WERI-Rb-1 (cell line): ENCODE results near the gene ZBTB47.

Experiments
- DNase-seq: peaks from one replicate; pipeline ENCODE4 v3.0.0-alpha.2; 2020
- H3K27ac ChIP-seq: fragments of 250-450 bp; sonication (Bioruptor Pico); 2 replicates; pipeline ENCODE4 v1.5.1; 2020; ENCODE audit warnings: mild to moderate bottlenecking, moderate library complexity
- H3K27me3 ChIP-seq: fragments of 250-450 bp; sonication (Bioruptor Pico); 2 replicates; pipeline ENCODE4 v1.5.1; 2021; ENCODE audit warnings: mild to moderate bottlenecking, low read depth, moderate library complexity; ENCODE audit not compliant: insufficient read depth, severe bottlenecking
- H3K36me3 ChIP-seq: fragments of 250-450 bp; sonication (Bioruptor Pico); 2 replicates; pipeline ENCODE4 v1.5.1; 2020; ENCODE audit warnings: mild to moderate bottlenecking, moderate library complexity
- H3K4me3 ChIP-seq: 2 replicates; pipeline ENCODE4 v1.5.1; 2011; ENCODE audit warnings: low read depth, mild to moderate bottlenecking, control low read depth, low read length
- H3K9me3 ChIP-seq: fragments of 250-450 bp; sonication (Bioruptor Pico); 2 replicates; pipeline ENCODE4 v1.5.1; 2021; ENCODE audit warnings: mild to moderate bottlenecking, moderate library complexity; ENCODE audit not compliant: severe bottlenecking
- TF ChIP-seq, protein P1 (sequence below): IDR thresholded peaks from 2 replicates; pipeline ENCODE4 v1.5.1; 2011; ENCODE audit warnings: low read depth, mild to moderate bottlenecking, control low read depth, inconsistent platforms, low read length

Gene ZBTB47

DNA sequence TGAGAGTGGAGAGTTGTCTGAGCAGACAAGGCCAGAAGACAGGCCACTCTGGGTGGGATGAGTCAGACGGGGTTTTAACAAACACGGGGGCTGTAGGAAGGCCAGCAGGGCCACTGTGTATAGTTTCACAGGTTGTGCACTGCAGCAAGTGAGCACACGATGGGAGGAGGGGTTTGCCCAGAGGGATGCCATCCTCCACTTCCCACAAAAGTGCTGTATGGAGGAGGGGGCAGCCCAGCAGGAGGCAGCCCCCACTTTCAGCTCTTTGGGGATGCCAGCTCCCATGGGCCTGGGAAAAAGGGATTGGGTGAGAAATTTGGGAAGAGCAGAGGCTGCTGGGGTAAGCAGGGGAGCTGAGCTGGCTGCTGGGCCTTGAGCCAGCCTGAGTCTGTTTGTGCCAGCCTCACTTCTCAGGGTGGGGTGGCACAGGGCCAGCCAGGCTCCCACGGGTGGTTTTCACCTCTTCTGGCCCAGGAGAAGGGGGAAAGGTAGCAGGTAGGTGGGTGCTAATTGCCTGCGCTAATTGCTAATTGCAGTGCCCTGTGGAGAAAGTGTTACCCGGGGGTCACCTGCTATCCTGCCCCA is 6.7 kb downstream of the ZBTB47 start:
- DNase-seq = no peak
- H3K27me3 ChIP-seq = no peaks in the 10 kb centered on the region
- TF ChIP-seq, protein P1, sequence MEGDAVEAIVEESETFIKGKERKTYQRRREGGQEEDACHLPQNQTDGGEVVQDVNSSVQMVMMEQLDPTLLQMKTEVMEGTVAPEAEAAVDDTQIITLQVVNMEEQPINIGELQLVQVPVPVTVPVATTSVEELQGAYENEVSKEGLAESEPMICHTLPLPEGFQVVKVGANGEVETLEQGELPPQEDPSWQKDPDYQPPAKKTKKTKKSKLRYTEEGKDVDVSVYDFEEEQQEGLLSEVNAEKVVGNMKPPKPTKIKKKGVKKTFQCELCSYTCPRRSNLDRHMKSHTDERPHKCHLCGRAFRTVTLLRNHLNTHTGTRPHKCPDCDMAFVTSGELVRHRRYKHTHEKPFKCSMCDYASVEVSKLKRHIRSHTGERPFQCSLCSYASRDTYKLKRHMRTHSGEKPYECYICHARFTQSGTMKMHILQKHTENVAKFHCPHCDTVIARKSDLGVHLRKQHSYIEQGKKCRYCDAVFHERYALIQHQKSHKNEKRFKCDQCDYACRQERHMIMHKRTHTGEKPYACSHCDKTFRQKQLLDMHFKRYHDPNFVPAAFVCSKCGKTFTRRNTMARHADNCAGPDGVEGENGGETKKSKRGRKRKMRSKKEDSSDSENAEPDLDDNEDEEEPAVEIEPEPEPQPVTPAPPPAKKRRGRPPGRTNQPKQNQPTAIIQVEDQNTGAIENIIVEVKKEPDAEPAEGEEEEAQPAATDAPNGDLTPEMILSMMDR = no peak
- H3K36me3 ChIP-seq = no peaks in the 10 kb centered on the region
- no peaks in the 10 kb centered on the region for H3K9me3 ChIP-seq
- H3K4me3 ChIP-seq = no peak overlapping the region
- no peak overlapping the region for H3K27ac ChIP-seq

DNA sequence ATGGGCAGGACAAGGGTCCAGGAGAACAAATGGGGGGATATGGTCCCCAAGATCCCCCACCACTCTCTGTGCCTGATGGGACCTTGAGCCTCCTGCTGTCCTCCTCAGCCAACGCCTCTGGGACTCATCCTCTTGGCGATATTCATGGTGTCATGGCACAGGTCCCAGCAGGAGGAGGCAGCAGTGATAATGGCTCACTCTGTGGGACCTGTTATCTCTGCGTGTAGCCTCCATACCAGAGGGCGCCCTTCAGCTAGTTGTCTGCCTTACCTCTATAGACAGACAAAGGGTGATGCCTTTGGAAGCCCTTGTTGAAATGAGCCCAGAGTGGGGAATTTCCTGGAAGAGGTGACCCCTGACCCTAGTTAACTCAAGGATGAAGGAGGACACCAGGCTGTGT is 7.4 kb downstream of the ZBTB47 start:
- H3K36me3 ChIP-seq = no peaks in the 10 kb centered on the region
- peak; percentile 72 for DNase-seq
- TF ChIP-seq, protein P1 = peak; percentile 73
- no peaks in the 10 kb centered on the region for H3K27me3 ChIP-seq
- no peak overlapping the region for H3K4me3 ChIP-seq
- no peak overlapping the region for H3K27ac ChIP-seq
- H3K9me3 ChIP-seq = no peaks in the 10 kb centered on the region

DNA sequence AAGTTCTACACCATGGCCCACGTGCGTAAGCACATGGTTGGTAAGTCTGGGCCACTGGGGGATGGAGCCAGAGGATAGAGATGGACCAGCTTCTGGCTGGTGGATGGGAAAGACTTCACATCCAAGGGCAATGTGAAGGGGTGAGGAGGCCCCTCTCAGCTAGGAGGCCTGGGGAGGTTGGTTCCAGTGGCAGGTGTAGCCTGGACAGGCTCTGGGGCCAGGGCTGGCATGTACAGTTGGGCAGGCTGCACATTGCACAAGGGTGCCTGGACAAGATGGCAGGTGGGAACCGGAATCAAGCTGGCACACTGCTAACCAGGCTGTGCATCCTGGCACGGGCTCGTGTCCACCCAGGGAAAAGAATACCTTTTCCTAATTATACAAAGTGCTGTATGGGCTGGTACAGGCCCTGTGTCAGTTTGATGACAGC is 8.1 kb downstream of the ZBTB47 start:
- TF ChIP-seq, protein P1 = no peak
- Histone ChIP-seq H3K9me3 (no peaks in the 10 kb centered on the region), H3K27ac (no peak overlapping the region), H3K4me3 (no peak overlapping the region), H3K27me3 (no peaks in the 10 kb centered on the region), H3K36me3 (no peaks in the 10 kb centered on the region)
- no peak for DNase-seq

DNA sequence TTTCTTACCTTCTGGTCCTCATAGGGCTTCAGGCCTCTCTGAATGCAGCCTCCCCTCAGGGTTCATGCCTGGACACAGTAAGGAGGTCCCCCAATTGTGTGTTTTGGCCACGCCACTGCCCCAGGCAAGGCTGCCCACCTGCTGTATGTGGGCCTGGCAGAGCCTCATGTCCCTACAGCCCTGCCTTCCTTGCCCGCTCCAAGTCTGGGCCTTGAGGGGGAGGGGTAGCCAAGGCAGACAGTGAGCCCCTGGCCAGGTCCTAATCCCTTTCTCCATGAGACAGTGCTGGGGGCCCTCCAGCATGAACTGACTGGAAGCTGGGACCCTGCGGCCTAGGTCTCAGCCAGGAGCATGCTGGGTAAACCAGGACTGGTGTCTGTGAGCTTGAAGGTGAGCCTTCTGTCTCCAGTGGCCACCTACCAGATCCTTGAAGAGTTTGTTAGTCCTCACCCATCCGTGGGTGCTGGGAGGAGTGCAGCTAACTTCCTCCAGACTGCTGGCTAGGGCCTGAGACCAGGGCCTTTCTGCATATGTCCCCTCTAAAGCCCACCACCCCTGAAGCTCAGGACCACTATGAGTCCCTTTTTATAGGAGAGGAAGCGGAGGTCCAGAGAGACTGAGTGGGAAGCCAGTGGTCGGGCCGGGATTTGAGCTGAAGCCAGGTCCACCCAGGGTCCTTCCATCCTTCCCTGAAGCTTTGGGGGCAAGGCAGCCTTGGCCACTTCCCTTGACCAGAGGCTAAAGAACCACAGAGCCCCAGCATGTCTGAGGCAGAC is 8.7 kb downstream of the ZBTB47 start:
- DNase-seq = no peak
- TF ChIP-seq, protein P1 = no peak
- H3K9me3 ChIP-seq = no peaks in the 10 kb centered on the region
- H3K27me3 ChIP-seq = no peaks in the 10 kb centered on the region
- H3K36me3 ChIP-seq = no peaks in the 10 kb centered on the region
- H3K27ac ChIP-seq = no peak overlapping the region
- no peak overlapping the region for H3K4me3 ChIP-seq

DNA sequence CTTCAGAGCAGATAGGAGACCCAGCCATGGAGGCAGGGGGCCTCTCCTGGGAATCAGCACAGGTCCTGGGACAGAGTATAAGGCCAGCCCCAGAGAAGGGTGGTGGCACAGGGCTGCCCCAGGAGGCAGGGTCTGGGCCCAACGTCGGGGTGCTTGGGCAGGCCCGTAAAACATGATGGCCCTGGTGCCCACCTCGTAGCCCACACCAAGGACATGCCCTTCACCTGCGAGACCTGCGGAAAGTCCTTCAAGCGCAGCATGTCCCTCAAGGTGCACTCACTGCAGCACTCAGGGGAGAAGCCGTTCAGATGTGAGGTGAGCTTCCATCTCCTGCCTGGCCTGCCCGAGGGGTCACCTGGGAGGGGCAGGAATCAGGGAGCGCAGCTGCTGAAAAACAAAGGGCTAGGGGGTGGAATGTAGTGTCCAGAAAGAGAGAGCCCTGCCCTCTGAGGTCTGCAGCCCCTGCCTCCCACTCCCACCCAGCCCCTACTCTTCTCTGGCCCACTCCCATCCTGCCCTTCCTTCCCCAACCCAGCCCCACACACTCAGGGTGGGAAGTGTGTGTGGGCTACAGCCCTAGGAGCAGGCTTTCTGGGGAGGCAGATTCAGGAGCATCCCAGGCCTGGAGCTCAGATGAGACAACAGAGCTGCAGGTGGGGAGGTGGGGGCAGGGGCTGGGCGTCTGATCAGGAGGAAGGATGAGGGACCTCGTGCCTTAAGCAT is 9.5 kb downstream of the ZBTB47 start:
- no peaks in the 10 kb centered on the region for H3K9me3 ChIP-seq
- no peaks in the 10 kb centered on the region for H3K27me3 ChIP-seq
- DNase-seq = no peak
- TF ChIP-seq, protein P1 = no peak
- no peak overlapping the region for H3K27ac ChIP-seq
- no peak overlapping the region for H3K4me3 ChIP-seq
- no peaks in the 10 kb centered on the region for H3K36me3 ChIP-seq
